HG03442 (cell line): Measurements from ENCODE around the gene GOPC.
"Not testable (repeated sequence)": the region's sequence is repeated elsewhere in the genome, so short reads cannot be mapped to it uniquely, and the experiment has no call there.

Experiments used
- ATAC-seq: cut with Tn5 transposase; IDR thresholded peaks from one replicate; pipeline ENCODE4 v1.9.1; 2021; ENCODE audit warnings: mild to moderate bottlenecking, moderate library complexity; ENCODE audit not compliant: unreplicated experiment

Gene GOPC

GRCh38 chr6:117518870-117519269, 83.4 kb downstream of the GOPC start:
- ATAC-seq, result no peak

DNA sequence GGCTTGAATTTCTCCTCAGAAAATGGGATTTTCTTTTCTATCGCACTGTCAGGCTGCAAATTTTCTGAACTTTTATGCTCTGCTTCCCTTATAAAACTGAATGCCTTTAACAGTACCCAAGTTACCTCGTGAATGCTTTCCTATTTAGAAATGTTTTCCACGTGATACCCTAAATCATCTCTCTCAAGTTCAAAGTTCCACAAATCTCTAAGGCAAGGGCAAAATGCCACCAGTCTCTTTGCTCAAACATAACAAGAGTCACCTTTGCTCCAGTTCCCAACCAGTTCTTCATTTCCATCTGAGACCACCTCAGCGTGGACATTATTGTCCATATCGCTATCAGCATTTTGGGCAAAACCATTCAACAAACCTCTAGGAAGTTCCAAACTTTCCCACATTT, 84.3 kb downstream of the GOPC start:
- not testable (repeated sequence) for ATAC-seq

DNA sequence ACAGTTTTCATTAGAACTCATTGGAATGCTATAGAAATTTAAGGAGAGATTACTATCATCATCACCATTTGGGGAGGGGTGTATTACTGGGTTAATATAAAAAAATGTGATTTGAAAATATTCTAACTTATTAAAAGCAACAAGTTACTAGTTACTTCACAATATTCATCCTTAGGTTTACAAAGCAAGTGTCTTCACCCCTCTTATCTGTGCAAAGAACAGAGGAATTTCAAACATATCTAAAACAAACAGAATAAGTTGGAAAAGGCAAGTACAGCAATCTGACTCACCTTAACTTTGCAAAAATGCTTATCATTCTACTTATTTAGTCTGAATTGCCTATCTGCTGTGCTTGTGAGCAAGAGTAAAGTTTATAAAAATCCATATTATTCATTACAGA, 87.0 kb downstream of the GOPC start:
- ATAC-seq, result no peak

- ATAC-seq, result no peak
Observed at GRCh38 chr6:117514655-117515054, 87.7 kb downstream of the GOPC start.

GRCh38 chr6:117513778-117514365, 88.4 kb downstream of the GOPC start:
- ATAC-seq, result no peak

DNA sequence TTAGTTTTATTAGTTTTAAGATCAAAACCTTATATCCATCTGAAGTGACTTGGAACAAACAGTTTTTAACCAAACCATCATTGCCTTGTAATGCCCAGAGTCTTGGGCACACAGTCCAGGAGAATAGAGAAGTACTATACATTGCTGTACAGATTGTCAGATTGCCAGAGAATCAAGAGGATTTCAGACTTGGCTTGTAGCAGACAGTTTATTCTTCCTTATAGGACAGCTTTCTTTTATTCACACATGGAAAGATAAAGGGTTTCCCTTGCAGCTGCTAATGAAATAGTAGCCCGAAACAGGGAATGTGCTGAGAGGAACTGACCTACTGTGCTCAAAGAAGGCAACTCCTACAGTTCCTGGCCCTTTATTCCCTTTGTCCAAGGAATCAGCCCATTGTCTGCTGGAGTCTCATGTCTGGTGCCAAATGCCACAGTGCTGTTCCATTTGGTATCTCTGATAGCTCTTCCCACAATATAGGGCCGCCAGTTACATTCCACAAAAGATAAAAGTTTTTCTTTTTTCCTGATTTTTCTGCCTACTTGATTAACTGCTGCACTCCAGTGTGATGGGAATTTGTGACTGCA, 89.2 kb downstream of the GOPC start:
- no peak for ATAC-seq

DNA sequence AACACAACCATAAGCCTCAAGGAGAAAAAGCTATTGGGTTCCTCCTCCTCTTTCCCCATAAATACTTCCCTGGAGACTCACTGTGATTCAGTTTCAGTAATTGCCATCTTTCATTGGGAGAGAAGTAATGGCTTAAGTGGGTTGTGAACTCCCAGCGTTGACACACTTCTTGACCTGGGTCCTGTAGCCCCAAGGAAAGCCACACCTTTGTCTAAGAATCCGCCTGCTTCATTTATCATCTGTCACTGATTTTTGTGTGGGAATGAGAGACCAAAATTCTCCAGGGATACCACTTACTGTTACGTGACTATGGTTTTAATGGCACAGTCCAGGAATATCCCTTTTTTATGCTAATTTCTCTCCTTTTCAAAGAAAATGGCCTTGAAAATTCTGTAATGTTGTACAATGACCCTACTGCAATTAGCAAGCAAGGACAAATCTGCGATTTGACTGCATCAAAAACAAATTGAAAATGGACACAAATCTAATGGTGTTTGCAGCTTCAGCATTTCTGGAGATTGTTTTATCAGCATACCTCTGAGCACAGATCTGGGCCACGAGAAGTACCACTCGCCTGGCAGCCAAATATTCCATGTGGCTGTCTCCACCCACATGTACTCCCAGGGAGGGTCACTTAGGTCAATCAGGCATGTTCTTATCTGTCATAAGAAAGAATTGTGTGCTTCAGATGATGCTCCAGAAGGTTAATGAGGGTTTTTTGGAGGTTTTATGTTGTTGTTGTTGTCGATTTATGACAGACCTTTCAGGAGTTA, 90.1 kb downstream of the GOPC start:
- ATAC-seq, result no peak
